A673 (cell line): ENCODE data around the gene LRRC37A. TPM values are rescaled to one million over a fixed set of nuclear protein-coding genes. Genes with fewer than 3 reads are reported as not detected.
"Not testable (repeated sequence)": the region's sequence is repeated elsewhere in the genome, so short reads cannot be mapped to it uniquely, and the experiment has no call there.

Experiments
- BruUV-seq: library from RNA; stranded (reverse); fragments of 400-500 nt; replicated peaks from 2 replicates; lab custom pipeline; 2021; lab: Mats Ljungman, UMichigan
- CTCF ChIA-PET: fragments of 300-600 bp; sonication (Branson Sonifier 250); formaldehyde crosslinking; loops from one replicate; lab custom pipeline; 2022; ENCODE audit warnings: antibody characterized with exemption; lab: Charles Lee
- POLR2A ChIA-PET: fragments of 300-600 bp; sonication (Branson Sonifier 250); formaldehyde crosslinking; loops from one replicate; lab custom pipeline; 2022; ENCODE audit warnings: antibody characterized with exemption; ENCODE audit not compliant: low non-redundant PET; lab: Charles Lee
- DNase-seq: peaks from one replicate; pipeline ENCODE4 v3.0.0-alpha.2; 2015; ENCODE audit warnings: low spot score
- H3K27ac ChIP-seq: fragments of 200-600 bp; sonication (generic); 2 replicates; pipeline ENCODE4 v1.5.1; 2016; ENCODE audit warnings: mixed run types, low read depth, mild to moderate bottlenecking, mixed read lengths, antibody characterized with exemption, low read length; ENCODE audit not compliant: poor library complexity, severe bottlenecking
- H3K27me3 ChIP-seq: fragments of 200-600 bp; sonication (generic); replicated peaks from 2 replicates; pipeline ENCODE4 v1.6.1; 2017; ENCODE audit warnings: mixed run types, low read depth, mild to moderate bottlenecking, mixed read lengths, antibody characterized with exemption, low read length; ENCODE audit not compliant: insufficient read depth, poor library complexity
- H3K36me3 ChIP-seq: fragments of 200-600 bp; sonication (generic); 2 replicates; pipeline ENCODE4 v1.6.1; 2016; ENCODE audit warnings: mixed run types, mild to moderate bottlenecking, mixed read lengths, antibody characterized with exemption, low read length; ENCODE audit not compliant: insufficient read depth, poor library complexity, severe bottlenecking
- H3K4me1 ChIP-seq: fragments of 200-600 bp; sonication (generic); 2 replicates; pipeline ENCODE4 v1.6.1; 2017; ENCODE audit warnings: mixed run types, mild to moderate bottlenecking, mixed read lengths, antibody characterized with exemption, low read length; ENCODE audit not compliant: insufficient read depth, poor library complexity, severe bottlenecking
- H3K4me3 ChIP-seq: fragments of 200-600 bp; sonication (generic); 2 replicates; pipeline ENCODE4 v1.5.1; 2016; ENCODE audit warnings: low read depth, mixed run types, mild to moderate bottlenecking, mixed read lengths, low read length; ENCODE audit not compliant: poor library complexity, severe bottlenecking
- H3K9me3 ChIP-seq: fragments of 200-600 bp; sonication (generic); 2 replicates; pipeline ENCODE4 v1.6.1; 2016; ENCODE audit warnings: mixed run types, low read depth, mild to moderate bottlenecking, mixed read lengths, antibody characterized with exemption, low read length; ENCODE audit not compliant: poor library complexity, severe bottlenecking
- EZH2 ChIP-seq: fragments of 200-600 bp; sonication (generic); IDR thresholded peaks from 2 replicates; pipeline ENCODE4 v1.6.1; 2017; ENCODE audit warnings: borderline replicate concordance, low read depth, mild to moderate bottlenecking, mixed read lengths, antibody characterized with exemption, low read length; ENCODE audit not compliant: poor library complexity, severe bottlenecking
- intact Hi-C: fragments of 100-400 bp; cut with micrococcal nuclease; formaldehyde crosslinking; loops from one replicate; pipeline ENCODE4 v1.10.0; 2022; ENCODE audit not compliant: unreplicated experiment
- total RNA-seq: library from RNA; stranded (reverse); gene quantifications from 2 replicates; pipeline ENCODE4 v1.2.3, GENCODE V29; 2021
- TF ChIP-seq, protein P1 (sequence below): fragments of 300-800, 200-600 bp; sonication (generic); conservative IDR thresholded peaks from 2 replicates; pipeline ENCODE4 v1.5.1; 2017; ENCODE audit warnings: low read depth, mild to moderate bottlenecking, antibody characterized with exemption, low read length, moderate library complexity, mixed read lengths

Gene LRRC37A
- total RNA-seq, 1 experiment from 2014 or later: 3.0 TPM

DNA sequence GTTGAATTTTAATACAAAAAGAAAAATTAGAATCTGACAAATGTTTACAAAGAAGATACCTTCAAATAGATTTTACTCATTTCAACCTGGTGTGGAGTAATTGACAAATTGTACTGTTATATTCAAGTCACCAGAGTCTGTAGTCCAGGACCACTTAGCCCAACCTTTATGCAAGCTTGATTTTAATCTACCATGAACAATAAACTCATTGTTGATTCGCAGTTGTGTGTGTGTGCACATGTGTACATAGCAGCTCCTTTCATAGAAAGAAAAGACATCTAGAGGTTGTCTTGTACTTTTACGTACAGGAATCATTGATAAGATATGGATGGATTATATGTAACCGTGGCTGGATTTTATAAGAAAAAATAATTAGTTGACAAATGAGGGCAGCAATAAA, 20.7 kb upstream of the LRRC37A start:
- intact Hi-C loops: no loop called here

DNA sequence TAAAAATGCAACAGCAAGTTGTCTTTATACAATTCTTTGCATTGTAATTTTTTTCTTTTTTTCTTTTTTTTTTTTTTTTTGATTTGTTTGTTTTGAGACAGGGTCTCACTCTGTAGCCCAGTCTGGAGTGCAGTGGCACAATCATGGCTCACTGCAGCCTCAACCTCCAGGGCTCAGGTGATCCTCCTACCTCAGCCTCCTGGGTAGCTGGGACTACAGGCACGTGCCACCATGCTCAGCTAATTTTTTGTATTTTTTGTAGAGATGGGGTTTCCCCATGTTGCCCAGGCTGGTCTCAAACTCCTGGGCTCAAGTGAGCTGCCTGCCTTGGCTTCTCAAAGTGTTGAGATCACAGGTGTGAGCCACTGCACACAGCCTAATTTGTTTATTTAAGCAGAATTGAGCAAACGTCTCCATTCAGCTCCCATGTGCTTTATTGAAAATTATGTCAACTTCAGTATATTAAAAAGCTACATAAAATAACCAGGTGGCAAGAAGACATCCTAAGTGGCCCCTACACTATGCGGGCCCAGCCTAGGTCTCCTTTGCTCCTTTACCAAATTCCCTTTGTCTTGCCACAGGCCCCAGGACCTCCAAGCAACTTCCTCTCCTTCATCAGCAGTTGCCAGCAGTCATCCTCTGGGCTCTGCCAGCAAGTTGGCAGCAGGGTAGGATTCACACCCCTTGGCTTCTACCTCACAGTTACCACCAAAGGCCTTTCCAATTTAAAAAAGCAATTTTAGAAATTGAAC, 18.0 kb upstream of the LRRC37A start:
- POLR2A ChIA-PET: interaction anchor here (0.5 kb wide), 1 partner anchor 84 kb away, joined by 10 read pairs; the partner anchor contains the start of gene KANSL1
- CTCF ChIA-PET, H3K4me3 ChIP-seq, H3K4me1 ChIP-seq, H3K9me3 ChIP-seq, H3K27ac ChIP-seq, intact Hi-C loops, BruUV-seq, DNase-seq, H3K36me3 ChIP-seq, H3K27me3 ChIP-seq: not testable (repeated sequence)

More for the DNA sequence above, 20.7 kb upstream of the LRRC37A start:
- Histone ChIP-seq H3K27ac (no peak overlapping the region), H3K4me1 (no peaks in the 10 kb centered on the region), H3K36me3 (no peaks in the 10 kb centered on the region), H3K4me3 (no peak overlapping the region), H3K27me3 (no peaks in the 10 kb centered on the region), H3K9me3 (no peaks in the 10 kb centered on the region)
- TF ChIP-seq, protein P1, sequence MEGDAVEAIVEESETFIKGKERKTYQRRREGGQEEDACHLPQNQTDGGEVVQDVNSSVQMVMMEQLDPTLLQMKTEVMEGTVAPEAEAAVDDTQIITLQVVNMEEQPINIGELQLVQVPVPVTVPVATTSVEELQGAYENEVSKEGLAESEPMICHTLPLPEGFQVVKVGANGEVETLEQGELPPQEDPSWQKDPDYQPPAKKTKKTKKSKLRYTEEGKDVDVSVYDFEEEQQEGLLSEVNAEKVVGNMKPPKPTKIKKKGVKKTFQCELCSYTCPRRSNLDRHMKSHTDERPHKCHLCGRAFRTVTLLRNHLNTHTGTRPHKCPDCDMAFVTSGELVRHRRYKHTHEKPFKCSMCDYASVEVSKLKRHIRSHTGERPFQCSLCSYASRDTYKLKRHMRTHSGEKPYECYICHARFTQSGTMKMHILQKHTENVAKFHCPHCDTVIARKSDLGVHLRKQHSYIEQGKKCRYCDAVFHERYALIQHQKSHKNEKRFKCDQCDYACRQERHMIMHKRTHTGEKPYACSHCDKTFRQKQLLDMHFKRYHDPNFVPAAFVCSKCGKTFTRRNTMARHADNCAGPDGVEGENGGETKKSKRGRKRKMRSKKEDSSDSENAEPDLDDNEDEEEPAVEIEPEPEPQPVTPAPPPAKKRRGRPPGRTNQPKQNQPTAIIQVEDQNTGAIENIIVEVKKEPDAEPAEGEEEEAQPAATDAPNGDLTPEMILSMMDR: no peak
- no peak for TF ChIP-seq EZH2
- no peak for DNase-seq
- ChIA-PET POLR2A (no interaction called here), CTCF (no interaction called here)
- no TSS peak for BruUV-seq

DNA sequence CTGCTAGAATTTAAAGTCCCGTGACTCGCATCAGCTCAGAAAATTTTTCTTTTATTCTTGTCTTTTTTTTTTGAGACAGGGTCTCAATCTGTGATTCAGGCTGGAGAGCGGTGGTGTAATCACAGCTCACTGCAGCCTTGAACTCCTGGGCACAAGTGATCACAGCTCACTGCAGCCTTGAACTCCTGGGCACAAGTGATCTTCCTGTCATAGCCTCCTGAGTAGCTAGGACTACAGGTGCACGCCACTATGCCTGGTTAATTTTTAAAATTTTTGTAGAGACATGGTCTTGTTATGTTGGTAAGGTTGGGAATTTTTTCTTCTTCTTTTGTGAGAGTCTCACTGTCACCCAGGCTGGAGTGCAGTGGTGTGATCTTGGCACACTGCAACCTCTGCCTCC, 13.6 kb upstream of the LRRC37A start:
- H3K9me3 ChIP-seq, POLR2A ChIA-PET, H3K4me1 ChIP-seq, CTCF ChIA-PET, DNase-seq, intact Hi-C loops, H3K4me3 ChIP-seq, H3K27me3 ChIP-seq, H3K27ac ChIP-seq, BruUV-seq, H3K36me3 ChIP-seq: not testable (repeated sequence)

DNA sequence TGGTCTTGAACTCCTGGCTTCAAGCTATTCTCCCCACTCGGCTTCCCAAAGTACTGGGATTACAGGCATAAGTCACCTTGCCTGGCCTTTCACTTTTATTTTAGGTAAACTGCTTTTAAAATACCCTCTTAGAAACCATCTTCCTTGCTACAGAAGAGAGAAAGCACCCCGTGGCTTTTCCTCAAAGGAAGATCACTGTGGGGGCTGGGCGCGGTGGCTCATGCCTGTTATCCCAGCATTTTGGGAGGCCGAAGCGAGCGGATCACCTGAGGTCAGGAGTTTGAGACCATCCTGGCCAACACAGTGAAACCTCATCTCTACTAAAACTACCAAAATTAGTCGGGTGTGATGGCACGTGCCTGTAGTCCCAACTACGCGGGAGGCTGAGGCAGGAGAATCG, 12.3 kb upstream of the LRRC37A start:
- H3K4me3 ChIP-seq, CTCF ChIA-PET, H3K4me1 ChIP-seq, DNase-seq, H3K36me3 ChIP-seq, H3K27me3 ChIP-seq, BruUV-seq, H3K9me3 ChIP-seq, intact Hi-C loops, POLR2A ChIA-PET, H3K27ac ChIP-seq: not testable (repeated sequence)

DNA sequence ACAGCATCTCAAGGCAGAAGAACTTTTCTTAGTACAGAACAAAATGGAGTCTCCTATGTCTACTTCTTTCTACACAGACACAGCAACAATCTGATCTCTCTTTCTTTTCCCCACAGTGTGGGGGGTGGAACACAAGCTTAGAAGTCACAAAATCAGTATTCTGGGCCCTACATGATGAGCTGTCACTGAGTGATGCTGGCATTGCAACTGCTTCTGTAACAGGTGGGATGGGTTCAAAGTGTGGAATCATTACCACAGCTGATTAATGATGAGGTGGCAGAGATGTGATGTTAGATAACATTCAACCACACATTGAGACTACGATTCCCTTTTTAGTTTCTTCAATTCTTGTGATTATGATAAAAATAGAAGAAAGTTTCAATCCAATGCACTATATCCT, 10.5 kb upstream of the LRRC37A start:
- BruUV-seq, POLR2A ChIA-PET, CTCF ChIA-PET: not testable (repeated sequence)

DNA sequence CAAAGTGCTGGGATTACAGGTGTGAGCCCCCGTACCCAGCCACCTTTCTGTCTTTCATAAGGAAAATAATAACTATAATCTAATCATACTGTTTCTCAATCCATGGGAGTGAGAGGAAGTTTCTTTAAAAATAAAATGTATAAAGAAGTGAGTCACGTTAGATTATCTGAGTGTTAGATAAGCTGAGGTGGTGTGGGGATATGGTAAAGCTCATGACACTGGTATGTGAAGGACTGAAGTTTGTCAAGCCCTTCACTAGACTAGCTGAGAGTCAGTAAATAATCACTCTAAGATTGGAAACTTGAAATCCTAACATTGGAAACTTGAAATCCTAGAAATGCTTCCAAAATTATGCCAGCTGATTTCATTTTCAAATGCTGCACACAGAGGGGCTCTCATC, 9.4 kb upstream of the LRRC37A start:
- BruUV-seq, CTCF ChIA-PET, H3K9me3 ChIP-seq, H3K27me3 ChIP-seq, DNase-seq, H3K4me1 ChIP-seq, H3K4me3 ChIP-seq, H3K27ac ChIP-seq, POLR2A ChIA-PET, intact Hi-C loops, H3K36me3 ChIP-seq: not testable (repeated sequence)

More for the DNA sequence above, 10.5 kb upstream of the LRRC37A start:
- H3K36me3 ChIP-seq, H3K9me3 ChIP-seq, intact Hi-C loops, DNase-seq, H3K4me3 ChIP-seq, H3K4me1 ChIP-seq, H3K27me3 ChIP-seq, H3K27ac ChIP-seq: not testable (repeated sequence)
